Jurkat, Clone E6-1 (cell line): Measurements from ENCODE around the gene MIX23.

Experiments used
- DNase-seq: peaks from one replicate; pipeline ENCODE4 v3.0.0-alpha.2; 2011; ENCODE audit warnings: low read depth, low spot score
- H3K4me3 ChIP-seq: 2 replicates; pipeline ENCODE4 v1.5.1; 2011; ENCODE audit warnings: mild to moderate bottlenecking, low read length, control low read depth, moderate library complexity

MIX23 gene

GRCh38 chr3:122357828-122358702 lies 25.0 kb downstream of the MIX23 start:
- no peak for DNase-seq
- no peak overlapping the region for H3K4me3 ChIP-seq

- no peak overlapping the region for H3K4me3 ChIP-seq
- DNase-seq, result peak; percentile 37
Observed at GRCh38 chr3:122356402-122356801, 26.6 kb downstream of the MIX23 start.

DNA sequence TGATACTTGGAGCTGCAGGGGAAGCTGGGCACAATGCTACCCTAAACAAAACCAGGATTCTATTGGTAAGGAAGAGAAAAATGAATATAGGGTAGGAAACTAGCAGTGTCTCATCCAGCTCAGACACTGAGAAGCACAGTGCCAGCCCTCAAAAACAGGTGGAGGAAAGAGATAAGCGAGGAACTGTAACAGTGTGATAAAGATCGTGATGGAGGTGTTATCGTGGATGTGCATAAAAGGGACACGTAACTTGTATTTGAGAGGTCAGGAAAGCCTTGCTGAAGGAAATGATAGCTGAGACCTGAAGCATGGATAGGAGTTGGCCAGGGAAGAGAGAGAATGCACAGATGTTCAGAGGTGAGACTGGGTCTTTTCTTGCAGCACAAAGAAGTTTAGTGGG lies 27.4 kb downstream of the MIX23 start:
- H3K4me3 ChIP-seq, result no peak overlapping the region; the same call in 1 of the 2 replicates
- DNase-seq, result peak; percentile 83

DNA sequence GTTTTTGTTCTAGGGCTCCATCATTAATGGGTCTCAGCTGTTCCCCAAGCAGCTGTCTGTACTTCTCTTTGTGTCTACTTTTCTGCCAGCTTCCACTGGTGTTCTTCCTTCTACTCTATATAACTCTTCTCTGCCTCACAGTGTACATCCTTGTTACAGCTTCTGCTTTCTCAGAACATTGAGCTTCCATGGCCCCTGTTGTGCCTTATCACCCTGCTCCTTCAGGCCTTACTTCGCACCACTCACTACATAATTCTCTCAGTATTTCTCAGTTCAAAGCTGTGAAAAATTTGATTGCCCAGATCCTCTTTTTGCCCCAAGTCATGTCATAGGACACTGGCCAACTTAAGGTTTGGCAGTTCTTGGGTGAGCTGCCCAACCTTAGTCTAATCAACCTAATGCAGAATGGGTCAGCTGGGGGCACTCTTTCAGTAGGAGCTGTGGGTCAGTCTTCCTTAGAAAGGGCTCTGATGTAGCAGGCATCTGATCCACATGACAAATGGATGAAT lies 29.1 kb downstream of the MIX23 start:
- H3K4me3 ChIP-seq, result no peak overlapping the region
- DNase-seq, result peak; percentile 10

- no peak for DNase-seq
- H3K4me3 ChIP-seq, result no peak overlapping the region
Observed at GRCh38 chr3:122353215-122353614, 29.8 kb downstream of the MIX23 start.

DNA sequence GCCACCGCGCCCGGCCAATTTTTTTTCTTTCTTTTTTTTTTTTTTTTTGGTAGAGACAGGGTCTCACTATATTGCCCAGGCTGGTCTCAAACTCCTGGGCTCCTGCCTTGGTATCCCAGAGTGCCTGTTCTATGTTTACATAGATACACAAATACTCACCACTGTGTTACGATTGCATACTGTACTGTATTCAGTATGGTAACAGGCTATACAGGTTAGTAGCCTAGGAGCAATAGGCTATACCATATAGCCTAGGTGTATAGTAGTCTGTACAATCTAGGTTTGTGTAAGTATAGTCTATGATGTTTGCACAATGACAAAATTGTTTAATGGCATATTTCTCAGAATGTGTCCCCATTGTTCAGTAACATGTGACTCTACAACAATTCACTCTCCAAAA lies 31.4 kb downstream of the MIX23 start:
- DNase-seq, result no peak

GRCh38 chr3:122350814-122351418 lies 32.1 kb downstream of the MIX23 start:
- no peak overlapping the region for H3K4me3 ChIP-seq
- no peak for DNase-seq

More for the DNA sequence above, 31.4 kb downstream of the MIX23 start:
- no peak overlapping the region for H3K4me3 ChIP-seq

- DNase-seq, result no peak
- no peak overlapping the region for H3K4me3 ChIP-seq
Observed at GRCh38 chr3:122349171-122349570, 33.9 kb downstream of the MIX23 start.

- no peak overlapping the region for H3K4me3 ChIP-seq
- no peak for DNase-seq
Observed at GRCh38 chr3:122343654-122344053, 39.4 kb downstream of the MIX23 start.

DNA sequence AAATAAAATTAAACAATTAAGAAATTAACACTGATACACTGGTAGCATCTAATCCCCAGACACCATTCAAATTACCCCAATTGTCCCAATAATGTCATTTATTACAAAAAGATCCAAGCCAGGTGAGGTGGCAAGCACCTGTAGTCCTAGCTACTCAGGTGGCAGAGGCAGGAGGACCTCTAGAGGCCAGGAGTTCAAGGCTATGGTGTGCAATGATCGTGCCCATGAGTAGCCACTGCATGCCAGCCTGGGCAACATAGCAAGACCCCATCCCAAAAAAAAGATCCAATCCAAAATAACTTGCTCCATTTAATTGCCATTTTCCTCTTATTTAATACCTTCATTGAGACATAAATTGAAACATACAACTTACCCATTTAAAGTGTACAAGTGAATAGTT lies 40.2 kb downstream of the MIX23 start:
- no peak for DNase-seq
- no peak overlapping the region for H3K4me3 ChIP-seq

DNA sequence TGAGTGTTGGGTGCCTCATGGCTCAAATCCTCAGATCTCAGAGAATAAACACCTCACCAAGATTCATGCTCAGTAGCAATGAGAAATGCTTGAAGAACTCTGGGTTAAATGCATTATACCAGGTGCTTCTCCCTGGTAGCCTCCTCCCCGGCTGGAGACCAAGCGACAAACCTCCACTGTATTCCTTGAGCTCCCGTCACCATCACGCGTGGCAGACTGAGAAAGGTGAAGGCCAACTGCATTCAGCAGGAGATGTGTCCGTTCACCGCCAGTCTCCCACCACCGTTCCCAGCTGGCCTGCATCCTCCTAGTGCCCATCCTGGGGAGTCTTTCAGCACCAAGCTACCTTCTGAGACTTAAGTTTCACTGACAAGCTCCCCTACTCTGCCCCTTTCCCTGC lies 50.5 kb downstream of the MIX23 start:
- DNase-seq, result no peak
- H3K4me3 ChIP-seq, result no peak overlapping the region

DNA sequence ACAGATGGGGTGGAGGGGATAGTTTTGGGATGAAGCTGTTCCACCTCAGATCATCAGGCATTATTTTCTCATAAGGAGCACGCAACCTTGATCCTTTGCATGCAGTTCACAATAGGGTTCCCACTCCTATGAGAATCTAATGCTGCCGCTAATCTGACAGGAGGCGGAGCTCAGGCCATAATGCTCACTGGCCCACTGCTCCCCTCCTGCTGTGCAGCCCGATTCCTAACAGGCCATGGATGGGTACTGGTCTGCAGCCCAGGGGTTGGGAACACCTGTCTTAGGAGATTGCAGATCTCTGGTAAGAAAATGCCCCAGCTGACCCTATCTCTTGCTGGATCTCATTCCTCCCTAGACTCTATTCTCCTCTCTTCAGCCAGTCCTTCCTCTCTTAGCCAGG lies 51.1 kb downstream of the MIX23 start:
- no peak for DNase-seq
- no peak overlapping the region for H3K4me3 ChIP-seq

- H3K4me3 ChIP-seq, result no peak overlapping the region
Observed at GRCh38 chr3:122325769-122326168, 57.3 kb downstream of the MIX23 start.

GRCh38 chr3:122324871-122325323 lies 58.1 kb downstream of the MIX23 start, which contains the start of gene CSTA:
Gene CSTA (plus strand): TSS chr3:122325248. CDS start chr3:122325293, 45 bp downstream.
- no peak for DNase-seq
- no peak within 1 kb of the TSS for H3K4me3 ChIP-seq

More at GRCh38 chr3:122325769-122326168, 57.3 kb downstream of the MIX23 start:
- no peak for DNase-seq

- H3K4me3 ChIP-seq, result no peak overlapping the region
- peak; percentile 88 for DNase-seq
Observed at GRCh38 chr3:122322095-122323075, 60.6 kb downstream of the MIX23 start.

DNA sequence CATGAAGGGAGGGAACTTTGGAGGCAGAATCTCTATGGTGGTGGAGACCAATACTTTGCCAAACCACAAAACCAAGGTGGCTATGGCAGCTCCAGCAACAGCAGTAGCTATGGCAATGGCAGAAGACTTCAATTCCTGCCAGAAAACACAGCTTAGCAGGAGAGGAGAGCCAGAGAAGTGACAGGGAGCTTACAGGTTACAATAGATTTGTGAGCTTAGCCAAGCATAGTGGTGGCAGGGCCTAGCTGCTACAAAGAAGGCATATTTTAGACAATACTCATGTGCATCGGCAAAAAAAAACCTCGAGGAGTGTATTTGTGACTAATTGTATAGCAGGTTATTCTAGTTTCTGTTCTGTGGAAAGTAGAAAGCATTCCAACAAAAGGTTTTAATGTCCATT lies 64.4 kb downstream of the MIX23 start:
- DNase-seq, result peak; percentile 51
- H3K4me3 ChIP-seq, result no peak overlapping the region

- H3K4me3 ChIP-seq, result no peak overlapping the region
- no peak for DNase-seq
Observed at GRCh38 chr3:122316368-122316767, 66.7 kb downstream of the MIX23 start.

GRCh38 chr3:122315619-122316018 lies 67.4 kb downstream of the MIX23 start:
- no peak for DNase-seq
- no peak overlapping the region for H3K4me3 ChIP-seq

DNA sequence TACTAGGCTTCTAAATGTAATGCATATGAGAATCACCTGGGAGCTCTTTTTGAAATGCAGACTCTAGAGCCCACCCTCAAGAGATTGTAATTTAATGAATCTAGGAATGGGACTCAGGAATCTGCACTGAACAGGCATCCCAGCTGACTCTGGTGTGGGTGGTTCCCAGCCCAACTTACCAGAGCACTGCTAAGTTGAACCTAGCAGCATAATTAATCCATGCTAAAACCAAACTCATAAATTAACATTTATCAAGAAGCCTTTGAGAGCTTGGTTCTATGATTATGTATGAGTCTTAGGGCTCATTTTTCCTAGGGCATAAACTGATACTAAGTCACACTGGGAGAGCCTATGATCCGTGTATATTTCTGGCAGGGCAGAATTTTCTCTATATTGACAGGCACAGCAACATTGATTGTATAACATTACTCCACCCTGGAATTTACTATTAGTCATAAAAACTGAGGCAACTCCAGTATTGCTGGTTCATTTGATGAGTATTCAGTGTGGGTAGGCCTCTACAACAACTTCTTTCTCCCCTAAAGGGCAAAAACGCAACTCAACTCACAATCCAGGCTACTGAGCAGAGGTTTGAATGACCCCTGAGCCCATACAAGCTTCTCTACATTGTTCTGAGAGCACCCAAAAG lies 68.7 kb downstream of the MIX23 start:
- DNase-seq, result no peak
- no peak overlapping the region for H3K4me3 ChIP-seq
